K562 (cell line): ENCODE data around the gene HEATR1. TPM values are rescaled to one million over a fixed set of nuclear protein-coding genes. Genes with fewer than 3 reads are reported as not detected.

Experiments
- ARID1B ChIP-seq: fragments of 450-650 bp; IDR thresholded peaks from 2 replicates; pipeline ENCODE4 v1.6.1; 2016; ENCODE audit warnings: antibody characterized with exemption, mild to moderate bottlenecking, inconsistent platforms
- DDX20 ChIP-seq: fragments of 450-650 bp; IDR thresholded peaks from 2 replicates; pipeline ENCODE4 v1.6.1; 2016; ENCODE audit warnings: missing genetic modification characterization, low read depth, mild to moderate bottlenecking, missing compliant biosample characterization, moderate library complexity
- E2F8 ChIP-seq: fragments of 450-650 bp; IDR thresholded peaks from 2 replicates; pipeline ENCODE4 v1.7.1; 2018; ENCODE audit warnings: mild to moderate bottlenecking, low read depth; ENCODE audit not compliant: partially characterized antibody
- HLTF ChIP-seq: fragments of 450-650 bp; IDR thresholded peaks from 2 replicates; pipeline ENCODE4 v1.6.1; 2016
- KLF16 ChIP-seq: IDR thresholded peaks from 2 replicates; pipeline ENCODE4 v1.6.1; 2016; ENCODE audit warnings: antibody characterized with exemption
- L3MBTL2 ChIP-seq: fragments of 450-650 bp; IDR thresholded peaks from 2 replicates; pipeline ENCODE4 v1.6.1; 2016; ENCODE audit warnings: mild to moderate bottlenecking, moderate library complexity
- MBD1 ChIP-seq: fragments of 250-450 bp; sonication (Bioruptor Pico); IDR thresholded peaks from 2 replicates; pipeline ENCODE4 v1.8.0; 2022; ENCODE audit warnings: inconsistent platforms
- SLC30A9 ChIP-seq: fragments of 250-450 bp; sonication (Bioruptor Pico); IDR thresholded peaks from 2 replicates; pipeline ENCODE4 v1.8.0; 2022; ENCODE audit warnings: mild to moderate bottlenecking, moderate library complexity
- TFAM ChIP-seq: fragments of 250-450 bp; sonication (Bioruptor Pico); conservative IDR thresholded peaks from 2 replicates; pipeline ENCODE4 v1.5.0; 2021; ENCODE audit warnings: mild to moderate bottlenecking, moderate library complexity
- VEZF1 ChIP-seq: fragments of 200-800 bp; sonication (Bioruptor generic); IDR thresholded peaks from 2 replicates; pipeline ENCODE4 v1.6.1; 2017; ENCODE audit warnings: missing genetic modification characterization, missing compliant biosample characterization
- ZBED1 ChIP-seq: IDR thresholded peaks from 2 replicates; pipeline ENCODE4 v1.6.1; 2014
- ZBTB11 ChIP-seq, 3 experiments: fragments of 200-800 bp in 1 of 3; fragments of 250-450 bp in 1 of 3; fragments of 450-650 bp in 1 of 3; sonication (Bioruptor Pico) in 1 of 3; sonication (Bioruptor generic) in 1 of 3; formaldehyde crosslinking in 1 of 3; IDR thresholded peaks; 2 replicates each; pipeline versions ENCODE4 v1.6.1 to v1.8.0; 2016 to 2022; ENCODE audit warnings: mild to moderate bottlenecking in 2 of 3, missing genetic modification characterization in 2 of 3, missing compliant biosample characterization in 1 of 3, moderate library complexity in 1 of 3
- ZBTB8A ChIP-seq: fragments of 450-650 bp; IDR thresholded peaks from 2 replicates; pipeline ENCODE4 v1.6.1; 2018; ENCODE audit warnings: mild to moderate bottlenecking, moderate library complexity; ENCODE audit not compliant: partially characterized antibody
- ZNF354B ChIP-seq: fragments of 250-450 bp; sonication (Bioruptor Pico); IDR thresholded peaks from 2 replicates; pipeline ENCODE4 v1.4.0; 2020
- ZNF740 ChIP-seq, 3 experiments: fragments of 200-800 bp in 1 of 3; sonication (Bioruptor generic) in 1 of 3; sonication (generic) in 1 of 3; formaldehyde crosslinking in 1 of 3; IDR thresholded peaks; 2 replicates each; pipeline versions ENCODE4 v1.6.1 to v1.8.0; 2016 to 2022; ENCODE audit warnings: mild to moderate bottlenecking in 2 of 3, missing compliant biosample characterization in 2 of 3, missing genetic modification characterization in 2 of 3, missing genetic modification reagents in 1 of 3
- polyA plus RNA-seq, 8 experiments: library from polyadenylated mRNA; depleted of rRNA in 4 of 8; stranded (reverse) in 5 of 8; unstranded in 3 of 8; fragments of >200 nt; fragmentation: Nextera tagmentation in 2 of 8; fragmentation: Illumina TruSeq in 1 of 8; extraction: Ambion mirVana in 2 of 8; extraction: Trizol in 1 of 8; gene quantifications; 2 replicates each; pipeline versions ENCODE4 v1.2.1 to v1.2.3, GENCODE V29; 2011 to 2014; ENCODE audit warnings: inconsistent platforms in 1 of 8, missing spikeins in 1 of 8
- total RNA-seq, 7 experiments: library from RNA; depleted of rRNA in 6 of 7; stranded (reverse); fragments of >200 nt in 6 of 7; fragmentation: Illumina TruSeq in 2 of 7; extraction: Trizol in 2 of 7; gene quantifications; 2 replicates each; pipeline versions ENCODE4 v1.2.1 to v1.2.3, GENCODE V29; 2011 to 2021; ENCODE audit warnings: low replicate concordance in 1 of 7

HEATR1 gene
- total and polyA plus RNA-seq, 9 of the 15 experiments (the other 6 are each of a cell fraction or from before 2014, with no cell fraction given) = 28.3 to 108 (median 50.9) TPM

GRCh38 chr1:236550961-236551851, 53.1 kb downstream of the HEATR1 start (continued):
- TF ChIP-seq E2F8 = no peak
- no peak for TF ChIP-seq SLC30A9 (CRISPR knock-in tag)
- no peak for TF ChIP-seq DDX20 (tag)
- TF ChIP-seq L3MBTL2 = peak; percentile 32; the same call in 1 of the 2 replicates
- peak in 1 of 3 experiments; percentile 18; a peak in 1 of 6 replicates for TF ChIP-seq ZBTB11 (CRISPR knock-in tag; IDR thresholded peaks at IDR 0.05)
- no peak for TF ChIP-seq ZNF740 (CRISPR knock-in tag; IDR thresholded peaks at IDR 0.05)
- 0 out of 4 replicates have a peak, but pooled peaks of 1 of the 2 experiments have one; percentile 43 for TF ChIP-seq ZNF740 (tag; IDR thresholded peaks at IDR 0.05)
- TF ChIP-seq VEZF1 (CRISPR knock-in tag) = peak; percentile 80; the same call in 1 of the 2 replicates
- TF ChIP-seq HLTF = no peak
- no peak for TF ChIP-seq ZBED1
- TF ChIP-seq ARID1B = peak; percentile 46; the same call in 1 of the 2 replicates
- peak; percentile 96 for TF ChIP-seq MBD1 (CRISPR knock-in tag)
- no peak for TF ChIP-seq ZBTB8A
- peak; percentile 23; the same call in 1 of the 2 replicates for TF ChIP-seq KLF16
- no peak for TF ChIP-seq TFAM (CRISPR knock-in tag)
- TF ChIP-seq ZNF354B = 0 out of 2 replicates have a peak, but pooled peaks have one; percentile 2
